ENCODE data around the gene FANCC.
"Not testable (repeated sequence)": the region's sequence is repeated elsewhere in the genome, so short reads cannot be mapped to it uniquely, and the experiment has no call there.

Gene FANCC

DNA sequence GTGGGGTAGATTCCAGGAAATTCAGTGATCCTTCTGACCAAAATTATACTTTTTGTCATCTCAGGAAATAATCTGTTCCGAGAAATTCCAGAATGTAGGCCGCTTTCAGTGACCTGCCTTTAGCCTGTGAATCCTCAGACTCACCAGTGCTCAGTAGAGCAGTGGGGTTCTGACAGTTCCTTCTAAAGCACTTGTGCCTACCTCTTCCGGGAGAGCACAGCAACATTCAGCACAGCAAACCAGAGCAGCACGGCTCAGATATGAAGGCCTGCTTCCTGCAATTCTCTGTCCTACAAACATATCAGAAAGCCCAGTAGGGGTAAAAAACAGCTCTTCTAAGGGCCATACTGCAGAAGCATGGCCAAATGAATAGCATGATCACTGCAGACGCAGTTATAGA is 15.0 kb downstream of the FANCC start:
- Histone ChIP-seq H3K9ac (ENCODE audit: low read length) (no peak overlapping the region), H3K4me3 (ENCODE audit: low read length) (no peak overlapping the region), H3K27me3 (replicated peaks; ENCODE audit: control insufficient read depth, insufficient read depth, low read length) (no peaks in the 10 kb centered on the region), H3K36me3 (ENCODE audit: control insufficient read depth, insufficient read depth, low read length, severe bottlenecking) (no peaks in the 10 kb centered on the region), H3K9me3 (ENCODE audit: control insufficient read depth, low read length) (no peaks in the 10 kb centered on the region), H3K4me1 (ENCODE audit: control insufficient read depth, insufficient read depth, low read length) (peaks cover 15% of the 10 kb centered on the region)
- no peak for DNase-seq (ENCODE audit: low read depth)

DNA sequence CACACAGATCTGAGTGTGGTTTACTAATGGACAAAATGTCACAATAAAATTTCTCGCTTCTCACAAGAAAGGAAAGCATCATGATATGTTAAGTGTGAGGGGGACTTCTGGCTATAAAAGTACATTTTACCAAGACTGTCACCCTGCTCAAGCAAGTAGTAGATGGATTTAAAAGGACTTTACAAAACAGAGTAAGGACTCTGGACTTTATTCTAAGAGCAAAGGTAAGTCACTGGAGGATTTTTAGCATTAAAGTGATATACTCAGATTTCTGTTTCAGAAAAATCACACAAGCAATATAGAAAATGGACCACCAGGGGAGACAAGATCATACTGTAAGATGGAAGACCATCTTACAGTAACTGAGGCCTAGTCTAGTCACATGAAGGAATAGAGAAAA is 19.7 kb downstream of the FANCC start:
- no peak for DNase-seq (ENCODE audit: low read depth)
- Histone ChIP-seq H3K36me3 (ENCODE audit: control insufficient read depth, insufficient read depth, low read length, severe bottlenecking) (no peaks in the 10 kb centered on the region), H3K4me3 (ENCODE audit: low read length) (no peak overlapping the region), H3K27me3 (replicated peaks; ENCODE audit: control insufficient read depth, insufficient read depth, low read length) (no peaks in the 10 kb centered on the region), H3K4me1 (ENCODE audit: control insufficient read depth, insufficient read depth, low read length) (no peaks in the 10 kb centered on the region), H3K9me3 (ENCODE audit: control insufficient read depth, low read length) (no peaks in the 10 kb centered on the region), H3K9ac (ENCODE audit: low read length) (no peak overlapping the region)

DNA sequence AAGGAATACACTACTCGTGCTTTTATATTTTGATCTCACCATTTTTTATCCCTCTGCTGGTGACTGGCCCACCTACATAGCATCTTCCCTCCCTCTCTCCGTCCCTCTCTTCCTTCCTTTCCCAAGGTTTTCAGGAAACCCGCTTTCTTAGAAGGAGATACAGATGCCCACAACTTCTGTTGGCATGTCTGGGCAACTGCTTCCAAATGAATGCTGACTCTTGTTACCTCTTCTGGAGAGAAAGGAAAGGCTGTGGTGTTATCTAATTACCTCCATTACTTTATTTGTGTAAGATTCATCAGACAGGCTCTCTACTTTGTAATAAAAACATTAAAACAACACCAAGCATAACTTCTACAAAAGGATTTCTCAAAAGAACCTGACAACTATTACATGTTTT is 20.2 kb downstream of the FANCC start:
- H3K36me3 ChIP-seq (ENCODE audit: control insufficient read depth, insufficient read depth, low read length, severe bottlenecking): no peaks in the 10 kb centered on the region
- H3K9ac ChIP-seq (ENCODE audit: low read length): no peak overlapping the region
- DNase-seq (ENCODE audit: low read depth): no peak
- no peak overlapping the region for H3K4me3 ChIP-seq (ENCODE audit: low read length)
- H3K4me1 ChIP-seq (ENCODE audit: control insufficient read depth, insufficient read depth, low read length): no peaks in the 10 kb centered on the region
- no peaks in the 10 kb centered on the region for H3K9me3 ChIP-seq (ENCODE audit: control insufficient read depth, low read length)
- no peaks in the 10 kb centered on the region for H3K27me3 ChIP-seq (replicated peaks; ENCODE audit: control insufficient read depth, insufficient read depth, low read length)

DNA sequence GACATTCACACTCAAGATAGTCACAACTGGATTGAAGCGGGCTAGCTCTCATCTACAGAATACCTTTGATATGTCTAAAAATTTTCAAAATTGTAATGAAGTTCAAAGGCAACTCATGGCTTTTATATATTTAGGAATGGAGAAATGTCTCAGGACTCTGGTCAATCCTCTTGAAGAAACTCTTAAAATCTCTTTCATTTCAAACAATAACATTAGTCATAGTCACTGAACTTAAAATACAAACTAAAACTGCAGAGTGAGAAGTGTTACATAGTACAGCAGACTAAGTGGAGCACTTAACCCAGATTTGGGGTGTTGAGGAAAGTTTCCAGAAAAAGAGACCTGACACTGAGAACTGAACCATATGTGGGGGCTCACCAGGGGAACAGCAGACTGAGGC is 20.7 kb downstream of the FANCC start:
- Histone ChIP-seq H3K36me3 (ENCODE audit: control insufficient read depth, insufficient read depth, low read length, severe bottlenecking) (no peaks in the 10 kb centered on the region), H3K27me3 (replicated peaks; ENCODE audit: control insufficient read depth, insufficient read depth, low read length) (no peaks in the 10 kb centered on the region), H3K9ac (ENCODE audit: low read length) (no peak overlapping the region), H3K9me3 (ENCODE audit: control insufficient read depth, low read length) (no peaks in the 10 kb centered on the region), H3K4me1 (ENCODE audit: control insufficient read depth, insufficient read depth, low read length) (no peaks in the 10 kb centered on the region), H3K4me3 (ENCODE audit: low read length) (no peak overlapping the region)
- peak; percentile 13 for DNase-seq (ENCODE audit: low read depth)

DNA sequence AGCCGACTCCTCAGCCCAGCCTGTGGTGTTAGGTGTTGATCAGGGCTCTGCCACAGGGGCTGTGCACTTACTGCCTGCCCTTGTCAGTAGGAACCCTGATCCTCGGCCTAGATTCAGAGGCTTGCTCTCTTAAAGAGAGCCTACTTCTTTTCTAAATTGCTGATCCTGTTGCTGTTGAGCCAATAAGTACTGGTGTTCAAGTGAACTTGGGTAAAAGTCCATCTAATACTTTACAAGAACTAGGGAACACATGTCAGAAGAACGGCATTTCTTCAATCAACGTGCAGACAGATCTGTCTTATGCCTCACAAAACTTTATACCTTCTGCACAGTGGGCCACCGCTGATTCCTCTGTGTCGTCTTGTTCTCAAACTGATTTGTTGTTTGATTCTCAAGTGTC is 24.2 kb downstream of the FANCC start:
- DNase-seq (ENCODE audit: low read depth); H3K27me3 ChIP-seq (replicated peaks; ENCODE audit: control insufficient read depth, insufficient read depth, low read length); H3K36me3 ChIP-seq (ENCODE audit: control insufficient read depth, insufficient read depth, low read length, severe bottlenecking): not testable (repeated sequence)

DNA sequence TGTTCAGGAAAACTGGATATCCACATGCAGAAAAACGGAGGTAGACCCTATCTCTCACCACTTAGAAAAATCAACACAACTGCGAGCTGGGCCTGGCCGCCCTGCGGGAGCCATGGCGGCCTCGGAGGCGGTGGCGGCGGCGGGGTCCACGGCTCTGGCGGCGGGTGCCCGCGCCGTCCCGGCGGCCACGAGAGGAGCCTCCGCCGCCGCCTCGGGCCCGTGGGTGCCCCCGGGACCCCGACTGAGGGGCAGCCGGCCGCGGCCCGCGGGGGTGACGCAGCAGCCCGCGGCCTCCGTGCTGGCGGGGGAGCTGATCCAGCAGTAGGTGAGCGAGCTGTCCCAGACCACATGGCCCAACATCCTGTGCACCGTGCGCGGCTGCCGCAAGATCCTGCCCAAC is 25.3 kb downstream of the FANCC start:
- H3K4me1 ChIP-seq (ENCODE audit: control insufficient read depth, insufficient read depth, low read length): no peaks in the 10 kb centered on the region
- H3K27me3 ChIP-seq (replicated peaks; ENCODE audit: control insufficient read depth, insufficient read depth, low read length): no peaks in the 10 kb centered on the region
- no peak overlapping the region for H3K4me3 ChIP-seq (ENCODE audit: low read length)
- no peak for DNase-seq (ENCODE audit: low read depth)
- H3K9ac ChIP-seq (ENCODE audit: low read length): no peak overlapping the region
- H3K9me3 ChIP-seq (ENCODE audit: control insufficient read depth, low read length): no peaks in the 10 kb centered on the region
- H3K36me3 ChIP-seq (ENCODE audit: control insufficient read depth, insufficient read depth, low read length, severe bottlenecking): no peaks in the 10 kb centered on the region

More for the DNA sequence above, 24.2 kb downstream of the FANCC start:
- H3K4me3 ChIP-seq (ENCODE audit: low read length); H3K4me1 ChIP-seq (ENCODE audit: control insufficient read depth, insufficient read depth, low read length); H3K9me3 ChIP-seq (ENCODE audit: control insufficient read depth, low read length); H3K9ac ChIP-seq (ENCODE audit: low read length): not testable (repeated sequence)

GRCh38 chr9:95286151-95286550 is 31.4 kb downstream of the FANCC start:
- Histone ChIP-seq H3K4me3 (ENCODE audit: low read length) (no peak overlapping the region), H3K27me3 (replicated peaks; ENCODE audit: control insufficient read depth, insufficient read depth, low read length) (no peaks in the 10 kb centered on the region), H3K9me3 (ENCODE audit: control insufficient read depth, low read length) (peaks cover 5% of the 10 kb centered on the region), H3K36me3 (ENCODE audit: control insufficient read depth, insufficient read depth, low read length, severe bottlenecking) (no peaks in the 10 kb centered on the region), H3K9ac (ENCODE audit: low read length) (no peak overlapping the region), H3K4me1 (ENCODE audit: control insufficient read depth, insufficient read depth, low read length) (peaks cover 17% of the 10 kb centered on the region)
- DNase-seq (ENCODE audit: low read depth): no peak

- Histone ChIP-seq H3K9ac (ENCODE audit: low read length) (no peak overlapping the region), H3K4me3 (ENCODE audit: low read length) (no peak overlapping the region), H3K27me3 (replicated peaks; ENCODE audit: control insufficient read depth, insufficient read depth, low read length) (no peaks in the 10 kb centered on the region), H3K36me3 (ENCODE audit: control insufficient read depth, insufficient read depth, low read length, severe bottlenecking) (no peaks in the 10 kb centered on the region), H3K9me3 (ENCODE audit: control insufficient read depth, low read length) (peaks cover 13% of the 10 kb centered on the region), H3K4me1 (ENCODE audit: control insufficient read depth, insufficient read depth, low read length) (peaks cover 17% of the 10 kb centered on the region)
- no peak for DNase-seq (ENCODE audit: low read depth)
These were observed 32.2 kb downstream of the FANCC start for GRCh38 chr9:95285307-95285706.

DNA sequence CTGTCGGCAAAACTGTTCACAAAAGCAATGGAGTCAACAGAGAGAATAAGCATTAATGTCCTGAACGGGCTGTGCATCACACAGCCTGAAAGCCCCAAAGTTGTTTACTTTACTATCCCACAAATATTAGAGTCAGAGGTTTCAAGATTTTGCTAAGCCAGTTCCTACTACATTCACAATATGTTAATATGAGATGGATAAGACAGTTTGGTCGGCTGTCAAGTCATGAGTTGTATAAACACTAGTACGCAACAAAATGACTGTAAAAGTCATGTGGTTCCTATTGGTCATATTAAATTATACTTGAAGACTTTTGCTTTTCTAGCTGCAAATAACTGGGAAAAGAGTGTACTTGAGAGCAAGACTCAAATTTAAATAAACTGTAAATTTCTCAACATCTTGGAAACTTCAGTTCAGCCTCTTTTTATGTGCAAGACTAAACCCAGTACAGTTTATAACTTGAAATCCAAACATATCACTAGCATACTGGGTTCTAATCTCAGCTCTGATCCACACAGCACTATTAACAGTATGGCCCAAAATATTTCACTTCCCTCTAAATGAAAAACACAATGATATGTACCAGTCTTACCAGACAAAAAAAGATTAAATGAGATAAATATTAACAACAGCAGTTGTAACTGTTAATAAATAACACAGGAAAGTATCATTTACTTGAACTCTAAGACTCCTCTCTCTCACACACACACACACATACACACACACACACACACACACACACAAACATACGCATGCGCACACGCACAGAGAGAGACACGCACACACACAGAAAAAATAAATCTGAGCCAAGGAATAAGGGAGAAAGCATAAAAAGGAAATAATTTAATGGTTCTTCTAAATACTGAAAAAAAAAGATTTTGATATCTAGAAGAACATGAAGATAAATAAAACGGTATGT is 33.1 kb downstream of the FANCC start:
- DNase-seq (ENCODE audit: low read depth): peak; percentile 59
- Histone ChIP-seq H3K4me1 (ENCODE audit: control insufficient read depth, insufficient read depth, low read length) (peaks cover 17% of the 10 kb centered on the region), H3K9ac (ENCODE audit: low read length) (no peak overlapping the region), H3K9me3 (ENCODE audit: control insufficient read depth, low read length) (peaks cover 15% of the 10 kb centered on the region), H3K27me3 (replicated peaks; ENCODE audit: control insufficient read depth, insufficient read depth, low read length) (no peaks in the 10 kb centered on the region), H3K4me3 (ENCODE audit: low read length) (no peak overlapping the region), H3K36me3 (ENCODE audit: control insufficient read depth, insufficient read depth, low read length, severe bottlenecking) (no peaks in the 10 kb centered on the region)

DNA sequence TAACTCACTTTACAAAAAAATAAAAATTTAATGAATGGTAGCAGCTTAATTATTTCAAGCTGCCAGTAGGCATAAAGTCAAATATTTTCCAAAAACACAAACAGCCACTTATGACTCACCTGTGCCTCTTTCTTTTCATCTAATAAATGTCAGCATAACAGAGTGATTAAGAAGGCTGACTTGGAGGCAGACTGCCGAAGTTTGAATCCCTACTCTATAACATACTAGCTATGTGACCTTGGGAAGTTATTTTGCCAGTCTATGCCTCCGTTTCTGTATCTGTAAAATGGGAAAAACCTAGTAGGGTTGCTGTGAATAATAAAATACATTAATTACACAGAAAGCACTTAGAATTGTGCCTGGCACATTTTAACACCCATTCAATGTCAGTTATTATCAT is 33.8 kb downstream of the FANCC start:
- Histone ChIP-seq H3K27me3 (replicated peaks; ENCODE audit: control insufficient read depth, insufficient read depth, low read length) (no peaks in the 10 kb centered on the region), H3K36me3 (ENCODE audit: control insufficient read depth, insufficient read depth, low read length, severe bottlenecking) (no peaks in the 10 kb centered on the region), H3K4me3 (ENCODE audit: low read length) (no peak overlapping the region), H3K4me1 (ENCODE audit: control insufficient read depth, insufficient read depth, low read length) (peaks cover 17% of the 10 kb centered on the region), H3K9ac (ENCODE audit: low read length) (no peak overlapping the region), H3K9me3 (ENCODE audit: control insufficient read depth, low read length) (peaks cover 15% of the 10 kb centered on the region)
- DNase-seq (ENCODE audit: low read depth): no peak

- no peak for DNase-seq (ENCODE audit: low read depth)
- no peaks in the 10 kb centered on the region for H3K36me3 ChIP-seq (ENCODE audit: control insufficient read depth, insufficient read depth, low read length, severe bottlenecking)
- no peaks in the 10 kb centered on the region for H3K27me3 ChIP-seq (replicated peaks; ENCODE audit: control insufficient read depth, insufficient read depth, low read length)
- no peak overlapping the region for H3K9ac ChIP-seq (ENCODE audit: low read length)
- no peak overlapping the region for H3K4me3 ChIP-seq (ENCODE audit: low read length)
- peaks cover 17% of the 10 kb centered on the region for H3K4me1 ChIP-seq (ENCODE audit: control insufficient read depth, insufficient read depth, low read length)
- H3K9me3 ChIP-seq (ENCODE audit: control insufficient read depth, low read length): peaks cover 15% of the 10 kb centered on the region
These were observed 35.2 kb downstream of the FANCC start for GRCh38 chr9:95282332-95282731.

DNA sequence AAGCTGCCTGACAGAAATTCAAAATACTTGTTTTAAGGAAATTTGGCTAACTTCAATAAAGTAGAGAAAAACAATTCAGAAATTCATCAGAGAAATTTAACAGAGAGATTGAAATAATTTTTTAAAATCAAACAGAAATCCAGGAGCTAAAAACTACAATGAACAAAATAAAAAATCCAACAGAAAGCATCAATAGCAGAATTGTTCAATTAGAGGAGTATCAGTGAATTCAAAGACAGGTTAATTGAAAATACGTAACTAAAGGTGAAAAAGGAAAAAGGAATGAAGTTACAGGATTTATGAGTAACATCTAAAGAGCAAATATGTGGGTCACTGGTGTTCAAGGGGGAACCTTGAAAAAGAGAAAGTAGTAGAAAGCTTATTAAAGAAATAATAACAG is 36.8 kb downstream of the FANCC start:
- Histone ChIP-seq H3K4me3 (ENCODE audit: low read length) (no peak overlapping the region), H3K36me3 (ENCODE audit: control insufficient read depth, insufficient read depth, low read length, severe bottlenecking) (no peaks in the 10 kb centered on the region), H3K27me3 (replicated peaks; ENCODE audit: control insufficient read depth, insufficient read depth, low read length) (no peaks in the 10 kb centered on the region), H3K9ac (ENCODE audit: low read length) (no peak overlapping the region), H3K4me1 (ENCODE audit: control insufficient read depth, insufficient read depth, low read length) (peaks cover 12% of the 10 kb centered on the region), H3K9me3 (ENCODE audit: control insufficient read depth, low read length) (peaks cover 15% of the 10 kb centered on the region)
- DNase-seq (ENCODE audit: low read depth): no peak
